ENCODE data around the gene SLC7A9.
"Not testable (repeated sequence)": the region's sequence is repeated elsewhere in the genome, so short reads cannot be mapped to it uniquely, and the experiment has no call there.

Gene SLC7A9

GRCh38 chr19:32885255-32885654, 15.7 kb upstream of the SLC7A9 start:
- DNase-seq (ENCODE audit: extremely low read depth in 1 of 2, low read depth in 1 of 2): not testable (repeated sequence)

- no peak for DNase-seq (ENCODE audit: extremely low read depth in 1 of 2, low read depth in 1 of 2)
Measured at GRCh38 chr19:32881766-32882165, 12.2 kb upstream of the SLC7A9 start.

- no peak for DNase-seq (ENCODE audit: extremely low read depth in 1 of 2, low read depth in 1 of 2)
Measured at GRCh38 chr19:32880622-32881021, 11.1 kb upstream of the SLC7A9 start.

GRCh38 chr19:32879741-32880140, 10.2 kb upstream of the SLC7A9 start:
- no peak for DNase-seq (ENCODE audit: extremely low read depth in 1 of 2, low read depth in 1 of 2)

GRCh38 chr19:32878988-32879387, 9.4 kb upstream of the SLC7A9 start:
- no peak for DNase-seq (ENCODE audit: extremely low read depth in 1 of 2, low read depth in 1 of 2)

GRCh38 chr19:32877977-32878745, 8.6 kb upstream of the SLC7A9 start:
- no peak for DNase-seq (ENCODE audit: extremely low read depth in 1 of 2, low read depth in 1 of 2)

GRCh38 chr19:32877323-32877912, 7.9 kb upstream of the SLC7A9 start:
- no peak for DNase-seq (ENCODE audit: extremely low read depth in 1 of 2, low read depth in 1 of 2)

GRCh38 chr19:32876919-32877285, 7.3 kb upstream of the SLC7A9 start:
- no peak for DNase-seq (ENCODE audit: extremely low read depth in 1 of 2, low read depth in 1 of 2)

- DNase-seq (ENCODE audit: extremely low read depth in 1 of 2, low read depth in 1 of 2): no peak
Measured at GRCh38 chr19:32876236-32876918, 6.8 kb upstream of the SLC7A9 start.

- DNase-seq (ENCODE audit: extremely low read depth in 1 of 2, low read depth in 1 of 2): no peak
Measured at GRCh38 chr19:32875428-32875827, 5.9 kb upstream of the SLC7A9 start.

GRCh38 chr19:32874605-32875004, 5.0 kb upstream of the SLC7A9 start:
- no peak for DNase-seq (ENCODE audit: extremely low read depth in 1 of 2, low read depth in 1 of 2)

GRCh38 chr19:32873247-32873959, 3.8 kb upstream of the SLC7A9 start:
- DNase-seq (ENCODE audit: extremely low read depth in 1 of 2, low read depth in 1 of 2): no peak

GRCh38 chr19:32872391-32872790, 2.8 kb upstream of the SLC7A9 start:
- DNase-seq (ENCODE audit: extremely low read depth in 1 of 2, low read depth in 1 of 2): no peak

GRCh38 chr19:32870981-32871451, 1.4 kb upstream of the SLC7A9 start:
- DNase-seq (ENCODE audit: extremely low read depth in 1 of 2, low read depth in 1 of 2): no peak

GRCh38 chr19:32869966-32870573, 503 bp upstream of the SLC7A9 start:
- no peak for DNase-seq (ENCODE audit: extremely low read depth in 1 of 2, low read depth in 1 of 2)

- no peak for DNase-seq (ENCODE audit: extremely low read depth in 1 of 2, low read depth in 1 of 2)
Measured at GRCh38 chr19:32868206-32868950, 1.2 kb downstream of the SLC7A9 start.

GRCh38 chr19:32867436-32867835, 2.1 kb downstream of the SLC7A9 start:
- not testable (repeated sequence) for DNase-seq (ENCODE audit: extremely low read depth in 1 of 2, low read depth in 1 of 2)

- no peak for DNase-seq (ENCODE audit: extremely low read depth in 1 of 2, low read depth in 1 of 2)
Measured at GRCh38 chr19:32866564-32867265, 2.9 kb downstream of the SLC7A9 start.

- no peak for DNase-seq (ENCODE audit: extremely low read depth in 1 of 2, low read depth in 1 of 2)
Measured at GRCh38 chr19:32866061-32866460, 3.5 kb downstream of the SLC7A9 start.

GRCh38 chr19:32865326-32865725, 4.2 kb downstream of the SLC7A9 start:
- no peak for DNase-seq (ENCODE audit: extremely low read depth in 1 of 2, low read depth in 1 of 2)
